Measurements from ENCODE around the gene TUSC2. TPM values are rescaled to one million over a fixed set of nuclear protein-coding genes. Genes with fewer than 3 reads are reported as not detected.

TUSC2 gene
- total RNA-seq, 1 experiment from 2014 or later, result 33.5 TPM

DNA sequence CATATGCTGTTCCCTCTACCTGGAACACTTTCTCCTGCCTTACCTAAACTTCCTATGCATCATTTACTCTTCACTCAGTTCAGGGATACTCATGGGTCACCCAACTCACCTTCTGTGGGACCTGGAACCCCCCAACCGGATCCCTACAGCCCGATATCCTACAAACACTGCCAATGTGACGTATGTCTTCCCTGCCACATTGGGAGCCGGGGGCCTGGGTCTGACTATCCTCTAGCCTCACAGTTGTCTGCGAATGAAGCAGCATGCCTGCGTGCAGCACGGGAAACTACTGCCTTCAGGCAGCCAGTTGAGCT lies 22.1 kb upstream of the TUSC2 start:
- Histone ChIP-seq H3K27ac (ENCODE audit: insufficient read length, low read depth, low read length) (no peak overlapping the region), H3K4me2 (ENCODE audit: insufficient read depth, insufficient read length, low read length) (peak overlapping the region; percentile 74), H3K14ac (ENCODE audit: insufficient read depth, low read length) (no peak overlapping the region), H3K23ac (ENCODE audit: insufficient read length, low read depth, low read length) (no peak overlapping the region), H3K56ac (ENCODE audit: insufficient read length, low read depth, low read length) (no peak overlapping the region), H3T11ph (ENCODE audit: low read length) (no peak overlapping the region), H4K20me1 (ENCODE audit: control insufficient read depth, insufficient read depth, insufficient read length) (no peaks in the 10 kb centered on the region), H3K79me1 (ENCODE audit: insufficient read depth, low read depth, low read length, poor library complexity, severe bottlenecking) (no peaks in the 10 kb centered on the region), H3K18ac (ENCODE audit: insufficient read length, low read depth, low read length) (no peak overlapping the region), H4K8ac (replicated peaks; ENCODE audit: insufficient read length, low read depth, low read length) (no peak overlapping the region), H3K9ac (ENCODE audit: extremely low read depth, insufficient read length, low read length) (peak overlapping the region; percentile 40), H2AFZ (ENCODE audit: low read length) (no peak overlapping the region), H3K4ac (ENCODE audit: low read depth, low read length) (no peak overlapping the region), H2BK120ac (ENCODE audit: low read depth, low read length, poor library complexity, severe bottlenecking) (no peak overlapping the region), H3K9me3 (ENCODE audit: control insufficient read depth, low read depth, low read length) (no peaks in the 10 kb centered on the region), H2BK12ac (ENCODE audit: insufficient read length, low read depth, low read length) (no peak overlapping the region), H2BK15ac (ENCODE audit: low read depth, low read length) (no peak overlapping the region), H3K4me1 (ENCODE audit: insufficient read depth, low read length) (no peaks in the 10 kb centered on the region; the same call in 1 of the 2 replicates), H2BK20ac (ENCODE audit: low read depth, low read length, poor library complexity, severe bottlenecking) (no peak overlapping the region), H4K91ac (ENCODE audit: insufficient read length, low read depth, low read length) (no peak overlapping the region), H2AK5ac (ENCODE audit: insufficient read length, low read length) (no peak overlapping the region), H2BK5ac (ENCODE audit: insufficient read length, low read length) (no peak overlapping the region), H3K79me2 (ENCODE audit: insufficient read depth, low read length) (no peaks in the 10 kb centered on the region), H3K27me3 (ENCODE audit: insufficient read depth, low read length) (peaks cover under 1% of the 10 kb centered on the region; the same call in 1 of the 2 replicates), H3K23me2 (ENCODE audit: insufficient read length, low read depth, low read length, poor library complexity, severe bottlenecking) (peaks cover 19% of the 10 kb centered on the region), H4K5ac (ENCODE audit: insufficient read length, low read depth, low read length) (no peak overlapping the region)
- TF ChIP-seq, protein P1, sequence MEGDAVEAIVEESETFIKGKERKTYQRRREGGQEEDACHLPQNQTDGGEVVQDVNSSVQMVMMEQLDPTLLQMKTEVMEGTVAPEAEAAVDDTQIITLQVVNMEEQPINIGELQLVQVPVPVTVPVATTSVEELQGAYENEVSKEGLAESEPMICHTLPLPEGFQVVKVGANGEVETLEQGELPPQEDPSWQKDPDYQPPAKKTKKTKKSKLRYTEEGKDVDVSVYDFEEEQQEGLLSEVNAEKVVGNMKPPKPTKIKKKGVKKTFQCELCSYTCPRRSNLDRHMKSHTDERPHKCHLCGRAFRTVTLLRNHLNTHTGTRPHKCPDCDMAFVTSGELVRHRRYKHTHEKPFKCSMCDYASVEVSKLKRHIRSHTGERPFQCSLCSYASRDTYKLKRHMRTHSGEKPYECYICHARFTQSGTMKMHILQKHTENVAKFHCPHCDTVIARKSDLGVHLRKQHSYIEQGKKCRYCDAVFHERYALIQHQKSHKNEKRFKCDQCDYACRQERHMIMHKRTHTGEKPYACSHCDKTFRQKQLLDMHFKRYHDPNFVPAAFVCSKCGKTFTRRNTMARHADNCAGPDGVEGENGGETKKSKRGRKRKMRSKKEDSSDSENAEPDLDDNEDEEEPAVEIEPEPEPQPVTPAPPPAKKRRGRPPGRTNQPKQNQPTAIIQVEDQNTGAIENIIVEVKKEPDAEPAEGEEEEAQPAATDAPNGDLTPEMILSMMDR (conservative IDR thresholded peaks at IDR 0.05), result no peak
- H3K4me1 Mint-ChIP-seq, result peaks cover 18 to 19% of the 10 kb centered on the region in 2 experiments
- no peak for DNase-seq
- peaks cover 15% of the 10 kb centered on the region for H3K27me3 Mint-ChIP-seq (ENCODE audit: low read depth)
- H3K4me3 Mint-ChIP-seq, result peak overlapping the region; percentile 94 to 96
- no peaks in the 10 kb centered on the region for H3K9me3 Mint-ChIP-seq
- WGBS (ENCODE audit: extremely low coverage, insufficient read length, low lambda C conversion rate), result no CpG with 5 or more reads among the region's 7 CpGs
- H3K27ac Mint-ChIP-seq, result no peak overlapping the region
- peaks cover 14 to 31% (median 21%) of the 10 kb centered on the region in 3 experiments; a peak in 6 of 7 replicates for H3K36me3 Mint-ChIP-seq (ENCODE audit: insufficient read depth in 1 of 3, low read depth in 3 of 3)

Measured in H9 (cell line).